NCI-H128 (cell line): ENCODE results near the gene RTL1.

Experiments
- DNase-seq: peaks from one replicate; lab custom pipeline; 2025; ENCODE audit not compliant: unreplicated experiment; lab: John Stamatoyannopoulos, UW

RTL1 gene

DNA sequence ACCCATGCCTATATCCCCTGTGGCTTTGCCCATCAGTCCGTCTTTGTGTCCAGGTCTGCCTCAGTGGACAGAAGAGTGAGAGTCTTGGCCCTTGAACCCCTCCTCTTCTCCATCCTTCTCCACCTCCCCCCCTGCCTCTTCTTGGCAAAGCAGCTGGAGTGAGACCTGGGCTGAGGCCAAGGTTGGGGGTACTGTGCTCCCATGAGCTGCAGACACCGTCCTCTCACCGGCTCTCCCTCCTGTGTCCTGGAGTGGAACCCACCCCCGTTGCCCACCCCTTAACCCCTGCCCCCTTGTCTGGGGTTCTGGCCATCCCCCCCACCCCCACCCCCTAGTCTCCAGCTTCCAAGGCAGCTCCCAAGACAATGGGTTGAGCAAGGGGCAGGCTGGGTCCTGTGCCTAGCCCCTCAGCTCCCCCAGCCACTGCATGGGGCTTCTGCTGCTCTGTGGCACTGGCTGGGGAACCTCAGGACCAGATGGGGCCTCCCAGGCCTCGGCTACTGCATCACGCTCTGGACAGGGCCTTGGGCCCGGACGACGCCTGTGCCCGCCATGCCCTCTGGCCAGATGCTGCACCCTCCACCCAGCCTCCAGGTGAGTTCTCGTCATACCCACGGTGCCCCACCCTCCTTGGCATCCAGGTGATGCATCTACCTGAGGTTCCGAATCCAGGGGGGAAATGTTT is 35.7 kb downstream of the RTL1 start:
- no peak for DNase-seq

DNA sequence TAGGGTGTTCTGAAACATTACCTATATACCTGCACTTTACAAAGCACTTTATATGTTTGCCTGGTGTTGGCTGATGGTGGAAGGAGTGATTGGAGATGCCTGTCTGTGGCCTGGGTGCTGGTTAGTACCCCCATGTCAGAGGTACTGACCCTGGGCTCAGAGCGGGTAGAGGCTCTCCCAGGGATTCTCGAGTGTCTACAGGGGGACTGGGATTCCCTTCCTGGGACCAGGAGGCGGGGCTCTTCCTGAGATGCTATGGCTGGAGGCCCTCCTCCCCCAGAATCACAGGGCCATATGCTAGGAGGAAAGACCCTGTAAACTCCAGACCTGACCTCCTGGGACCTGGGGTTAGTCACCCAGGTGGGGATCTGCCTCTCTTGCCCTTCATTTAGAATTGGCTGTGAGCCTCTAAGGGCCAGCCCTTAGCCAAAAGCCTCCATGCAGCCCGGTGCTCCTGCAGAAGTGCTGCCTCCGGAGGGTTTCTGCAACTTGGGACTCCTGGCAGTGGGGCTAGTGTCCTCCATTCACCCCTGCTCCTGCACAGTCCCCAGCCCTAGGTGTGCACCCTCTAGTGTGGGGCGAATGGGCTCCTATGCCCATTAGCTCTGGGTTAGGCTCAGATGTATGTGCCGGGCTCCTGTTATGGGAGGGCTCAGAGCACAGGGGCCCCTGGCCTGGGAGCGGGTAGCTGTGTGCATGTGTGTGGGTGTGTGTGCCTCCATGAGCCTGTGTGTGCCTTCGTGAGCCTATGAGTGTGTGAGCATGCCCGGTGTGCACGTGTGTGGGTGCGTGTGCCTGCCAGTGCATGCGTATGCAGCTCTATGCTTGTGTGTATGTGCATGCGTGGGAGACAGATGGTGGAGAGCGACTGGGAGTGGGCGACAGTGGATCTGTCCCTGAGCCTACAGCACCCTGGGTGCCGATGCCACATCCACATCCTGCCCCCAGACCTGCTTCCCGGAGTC is 36.6 kb downstream of the RTL1 start:
- no peak for DNase-seq

DNA sequence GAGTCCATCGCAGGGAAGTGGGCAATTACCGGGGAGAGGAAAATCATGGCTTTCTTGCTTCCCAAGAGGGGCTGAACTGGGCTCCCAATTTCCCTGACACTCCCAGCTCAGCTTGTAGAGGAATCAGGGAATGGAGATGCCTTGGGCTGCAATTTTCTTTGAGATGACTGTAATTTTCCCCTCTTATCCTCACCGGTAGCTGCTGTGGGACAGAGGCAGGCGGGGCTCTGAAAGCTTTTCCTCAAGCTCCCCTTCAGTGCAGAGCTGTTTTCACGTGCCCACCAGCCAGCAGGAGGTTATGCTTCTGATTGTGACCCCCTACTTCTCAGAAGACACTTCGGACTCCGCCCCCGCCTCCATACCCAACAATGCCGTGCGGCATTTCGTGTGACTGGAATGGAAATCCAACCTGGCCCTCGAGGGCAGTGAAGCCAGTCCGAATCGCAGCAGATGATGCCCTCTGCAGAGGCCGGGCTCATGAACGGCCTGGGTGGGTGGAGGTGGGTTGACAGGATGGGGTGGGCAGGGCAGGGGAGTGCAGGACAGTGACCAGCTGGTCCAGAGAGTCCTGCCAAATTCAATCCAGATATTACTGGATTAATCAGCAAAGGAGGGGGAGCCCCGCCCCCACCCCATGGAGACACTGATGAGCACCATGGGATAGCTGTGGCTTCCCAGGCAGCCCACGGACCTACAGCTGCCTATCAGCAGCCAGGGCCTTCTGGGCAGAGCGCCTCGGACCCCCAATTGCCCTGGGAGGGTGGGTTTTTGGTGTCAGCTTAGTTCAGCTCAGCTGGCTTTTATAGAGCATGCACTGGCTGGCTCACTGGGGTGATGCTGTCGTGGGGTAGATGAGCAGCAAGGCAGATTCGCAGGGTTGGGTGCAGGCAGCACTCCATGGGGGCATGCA is 37.6 kb downstream of the RTL1 start:
- DNase-seq = no peak

DNA sequence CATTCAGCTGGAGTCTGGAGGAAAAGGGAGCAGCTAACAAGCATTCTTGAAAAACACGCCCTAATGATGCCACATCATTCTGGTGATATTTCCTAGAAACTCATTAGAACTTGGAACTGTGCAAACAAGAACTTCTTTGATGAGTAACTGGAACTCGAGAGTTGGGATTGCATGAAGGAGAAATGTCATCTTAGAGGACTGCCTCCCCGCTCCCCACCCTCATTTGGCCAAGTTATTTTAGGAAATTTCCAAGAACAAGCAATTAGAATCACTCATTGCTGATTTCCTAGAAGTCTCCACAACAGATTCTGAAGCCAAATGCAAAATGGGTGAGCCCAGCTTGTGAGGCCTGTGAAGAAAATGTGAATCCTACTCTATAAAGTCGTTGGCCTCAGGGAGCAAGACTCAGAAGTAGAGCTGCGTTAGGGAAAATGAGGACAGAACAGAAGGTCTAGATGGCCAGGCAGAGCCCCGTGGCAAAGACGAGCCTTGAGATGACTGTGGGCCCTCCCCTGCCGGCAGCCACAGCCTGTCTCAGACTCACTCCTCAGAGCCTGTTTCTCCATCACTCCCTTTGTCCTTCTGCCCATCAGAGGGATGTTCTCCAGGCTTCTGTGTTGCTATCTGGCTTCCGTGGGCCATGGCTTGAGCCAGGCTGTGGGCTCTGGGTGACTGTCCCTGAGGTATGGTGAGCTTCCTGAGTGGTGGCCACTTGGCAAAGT is 38.4 kb downstream of the RTL1 start:
- no peak for DNase-seq

DNA sequence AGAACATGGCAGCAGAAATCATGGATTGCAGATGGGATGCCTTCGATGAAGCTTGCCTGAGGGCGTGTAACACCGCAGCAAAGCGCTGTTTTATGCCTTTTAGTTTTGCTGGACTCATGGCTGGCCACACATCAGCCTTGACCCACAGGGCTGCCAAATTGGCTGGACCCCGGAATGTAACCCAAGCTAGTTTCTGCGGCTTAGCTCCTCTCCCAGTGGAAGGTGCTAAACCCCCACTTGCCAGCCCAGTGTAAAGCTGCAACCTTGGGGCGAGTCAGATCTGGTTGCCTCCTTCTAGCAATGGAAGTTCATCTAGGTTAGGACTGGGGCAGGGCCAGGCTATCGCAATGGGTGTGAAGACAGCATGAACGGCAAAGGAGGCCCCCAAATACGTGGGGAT is 39.3 kb downstream of the RTL1 start:
- no peak for DNase-seq

DNA sequence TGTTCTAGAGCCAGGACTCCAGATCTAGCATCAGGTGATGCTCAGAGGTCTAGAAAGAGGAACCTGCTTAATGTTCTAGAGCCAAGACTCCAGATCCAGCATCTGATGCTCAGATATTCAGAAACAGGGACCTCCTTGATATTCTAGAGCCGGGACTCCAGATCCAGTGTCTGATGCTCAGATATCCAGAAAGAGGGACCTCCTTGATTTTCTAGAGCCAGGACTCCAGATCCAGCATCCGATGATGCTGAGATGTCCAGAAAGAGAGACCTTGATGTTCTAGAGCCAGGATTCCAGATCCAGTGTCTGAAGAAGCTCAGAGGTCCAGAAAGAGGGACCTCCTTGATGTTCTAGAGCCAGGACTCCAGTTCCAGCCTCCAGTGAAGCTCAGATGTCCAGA is 40.7 kb downstream of the RTL1 start:
- DNase-seq = no peak

DNA sequence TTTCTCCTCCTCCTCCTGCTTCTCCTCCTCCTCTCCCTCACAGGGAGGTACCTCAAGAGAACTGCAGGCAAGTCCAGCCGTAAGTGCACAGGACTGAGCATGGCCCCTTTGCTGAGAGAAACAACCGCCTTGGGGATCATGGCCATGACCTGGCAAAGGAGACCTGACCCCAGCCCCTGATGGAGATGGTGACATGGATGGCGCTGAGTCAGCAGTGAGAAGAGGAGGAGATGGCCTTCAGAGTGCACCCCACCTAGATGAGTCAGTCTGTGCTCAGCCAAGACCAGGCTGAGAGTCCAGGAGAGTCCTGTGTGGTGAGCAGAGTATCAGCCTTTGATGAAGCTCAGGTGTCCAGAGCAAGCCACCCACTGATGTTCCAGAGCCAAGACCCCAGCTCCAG is 41.2 kb downstream of the RTL1 start:
- DNase-seq = no peak

DNA sequence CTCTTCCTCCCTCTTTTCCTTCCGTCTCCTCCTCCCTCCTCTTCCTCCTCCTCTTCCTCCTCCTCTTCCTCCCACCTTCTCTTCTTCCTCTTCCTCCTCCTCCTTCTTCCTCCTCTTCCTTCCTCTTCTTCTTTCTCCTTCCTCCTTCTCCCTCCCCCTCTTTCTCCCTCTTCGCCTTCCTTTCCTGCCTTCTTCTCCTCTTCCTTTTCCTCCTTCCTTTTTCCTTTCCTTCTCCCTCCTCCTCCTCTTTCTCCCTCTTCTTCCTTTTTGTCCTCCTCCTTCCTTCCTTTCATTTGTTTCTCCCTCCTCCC is 41.6 kb downstream of the RTL1 start:
- DNase-seq = no peak

DNA sequence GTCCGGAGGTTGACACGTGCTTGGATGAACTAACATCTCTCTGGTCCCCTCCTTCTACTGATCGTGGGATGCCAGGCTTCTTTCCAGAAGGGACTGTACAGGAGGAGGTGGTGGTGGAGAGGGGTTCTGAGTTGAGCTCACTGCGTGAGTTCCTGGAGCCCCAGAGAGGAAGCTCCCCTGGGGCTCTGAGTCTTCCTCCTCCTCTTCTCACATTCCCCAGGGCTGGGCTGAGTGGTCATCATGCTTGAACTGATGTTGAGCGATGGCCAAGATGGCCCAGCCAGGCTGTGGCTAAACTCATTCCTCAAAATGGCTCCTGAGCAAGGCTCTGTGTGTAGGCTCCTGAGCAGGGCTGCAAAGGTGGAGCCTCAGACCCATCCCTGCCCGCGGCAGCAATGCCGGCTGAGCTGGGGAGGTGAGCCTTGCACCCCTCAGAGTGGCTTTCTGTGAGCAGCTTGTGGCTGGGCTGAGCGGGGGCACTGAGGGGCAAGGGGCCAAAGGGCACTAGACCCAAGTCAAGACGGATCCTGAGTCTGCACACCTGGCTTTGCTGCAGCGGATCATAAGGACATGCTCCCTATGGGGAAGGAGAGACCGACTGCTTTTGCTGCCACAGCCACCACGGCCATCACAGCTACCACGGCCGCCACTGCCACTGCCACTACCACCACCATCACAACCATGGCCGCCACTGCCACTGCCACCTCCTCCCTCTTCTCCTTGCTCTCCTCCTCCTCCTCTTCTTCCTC is 42.2 kb downstream of the RTL1 start:
- DNase-seq = no peak

DNA sequence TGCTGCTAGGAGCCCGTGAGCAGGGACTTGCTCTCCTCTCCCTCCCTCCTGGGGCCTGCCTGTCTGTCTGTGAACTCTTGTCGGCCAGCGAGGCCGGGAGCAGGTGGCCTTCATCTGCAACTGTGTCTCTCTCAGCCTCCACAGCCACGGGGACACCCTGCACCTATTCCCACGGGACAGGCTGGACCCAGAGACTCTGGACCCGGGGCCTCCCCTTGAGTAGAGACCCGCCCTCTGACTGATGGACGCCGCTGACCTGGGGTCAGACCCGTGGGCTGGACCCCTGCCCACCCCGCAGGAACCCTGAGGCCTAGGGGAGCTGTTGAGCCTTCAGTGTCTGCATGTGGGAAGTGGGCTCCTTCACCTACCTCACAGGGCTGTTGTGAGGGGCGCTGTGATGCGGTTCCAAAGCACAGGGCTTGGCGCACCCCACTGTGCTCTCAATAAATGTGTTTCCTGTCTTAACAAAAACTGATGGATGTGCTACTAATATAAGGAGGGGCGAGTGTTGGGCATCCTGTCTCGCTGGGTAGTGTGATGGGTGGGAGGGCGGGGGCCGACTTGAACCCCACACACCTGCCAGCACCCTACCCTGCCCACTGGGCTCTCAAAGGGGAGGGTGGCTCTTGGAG is 42.9 kb downstream of the RTL1 start:
- no peak for DNase-seq

DNA sequence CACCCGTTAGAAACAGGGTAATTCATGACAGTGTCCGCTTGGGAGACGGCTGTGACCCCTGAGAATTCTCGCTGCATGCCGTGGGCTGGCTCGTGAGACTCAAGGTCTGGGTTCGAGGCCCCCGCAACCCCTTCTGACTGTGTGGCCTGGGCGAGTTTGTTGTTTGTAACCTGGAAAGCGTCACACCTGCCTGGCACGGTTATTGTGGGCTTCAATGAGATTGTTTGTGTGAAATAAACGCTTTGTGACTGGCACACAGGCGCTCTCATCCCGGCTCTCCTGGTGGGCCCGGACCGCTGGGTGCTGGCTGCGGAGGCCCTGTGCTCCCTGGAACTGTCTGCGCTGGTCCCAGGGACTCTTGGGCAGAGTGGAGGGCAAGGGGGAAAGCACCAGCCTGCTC is 43.7 kb downstream of the RTL1 start:
- no peak for DNase-seq

DNA sequence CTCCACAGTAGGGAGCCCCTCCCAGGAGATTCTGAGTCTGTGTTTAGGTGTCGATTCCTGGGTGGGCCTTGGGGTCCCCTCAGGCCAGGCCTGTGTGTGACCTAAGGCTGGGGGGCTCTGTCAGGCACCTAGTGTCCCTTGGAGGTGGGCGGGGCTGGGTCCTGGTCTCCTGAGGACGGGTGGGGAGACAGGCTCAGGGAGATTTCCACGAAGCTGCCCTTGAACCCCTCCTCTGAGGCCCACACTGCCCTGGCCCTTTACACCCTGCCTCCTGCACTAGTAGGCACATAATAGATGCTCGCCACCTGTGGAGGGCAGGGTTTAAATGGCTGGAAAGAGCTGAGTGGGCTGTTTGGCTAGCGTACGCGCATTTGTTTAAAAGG is 44.7 kb downstream of the RTL1 start:
- no peak for DNase-seq

DNA sequence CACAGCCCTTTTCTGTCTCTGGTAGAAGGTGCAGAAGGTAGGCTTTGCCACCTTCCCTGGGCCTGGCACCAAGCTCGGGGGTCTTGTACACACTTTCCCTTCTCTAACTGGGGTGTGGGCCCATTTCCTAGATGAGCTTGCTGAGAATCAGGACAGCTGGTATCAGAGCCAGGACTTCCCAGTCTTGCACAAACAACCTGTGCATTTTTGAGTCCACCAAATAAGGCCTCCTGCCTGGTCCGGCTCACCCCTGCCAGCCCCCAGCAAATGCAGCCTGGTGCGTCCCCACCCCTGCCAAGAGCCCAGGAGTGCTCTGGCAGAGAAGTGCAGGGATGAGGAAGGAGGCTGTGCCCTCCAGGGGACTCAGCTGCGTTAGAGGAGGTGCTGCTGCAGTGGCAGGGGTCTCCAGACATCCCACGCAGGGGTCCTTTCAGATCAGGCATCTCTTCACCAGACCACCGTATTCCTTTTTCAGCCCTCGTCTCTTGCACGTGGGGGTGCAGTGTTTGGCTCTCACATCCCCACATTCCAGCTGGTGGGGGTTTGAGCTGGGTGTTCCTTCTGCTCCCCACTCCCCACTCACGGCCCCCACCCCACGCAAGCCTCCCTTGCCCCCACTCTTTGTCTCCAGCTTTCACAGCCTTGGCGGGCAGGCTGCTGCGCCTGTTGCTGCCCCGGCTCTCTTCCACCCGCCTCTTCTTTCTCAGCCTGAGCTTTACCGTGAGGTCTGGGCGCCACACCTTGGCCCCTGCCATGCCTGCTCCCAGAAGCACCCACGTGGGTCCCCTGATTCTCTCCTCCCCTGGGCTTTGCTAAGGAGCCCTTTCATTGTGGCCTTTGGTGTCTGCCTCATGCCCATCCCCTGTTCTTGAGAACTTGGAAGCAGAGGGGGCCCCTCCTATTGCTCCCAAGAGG is 45.3 kb downstream of the RTL1 start:
- no peak for DNase-seq

DNA sequence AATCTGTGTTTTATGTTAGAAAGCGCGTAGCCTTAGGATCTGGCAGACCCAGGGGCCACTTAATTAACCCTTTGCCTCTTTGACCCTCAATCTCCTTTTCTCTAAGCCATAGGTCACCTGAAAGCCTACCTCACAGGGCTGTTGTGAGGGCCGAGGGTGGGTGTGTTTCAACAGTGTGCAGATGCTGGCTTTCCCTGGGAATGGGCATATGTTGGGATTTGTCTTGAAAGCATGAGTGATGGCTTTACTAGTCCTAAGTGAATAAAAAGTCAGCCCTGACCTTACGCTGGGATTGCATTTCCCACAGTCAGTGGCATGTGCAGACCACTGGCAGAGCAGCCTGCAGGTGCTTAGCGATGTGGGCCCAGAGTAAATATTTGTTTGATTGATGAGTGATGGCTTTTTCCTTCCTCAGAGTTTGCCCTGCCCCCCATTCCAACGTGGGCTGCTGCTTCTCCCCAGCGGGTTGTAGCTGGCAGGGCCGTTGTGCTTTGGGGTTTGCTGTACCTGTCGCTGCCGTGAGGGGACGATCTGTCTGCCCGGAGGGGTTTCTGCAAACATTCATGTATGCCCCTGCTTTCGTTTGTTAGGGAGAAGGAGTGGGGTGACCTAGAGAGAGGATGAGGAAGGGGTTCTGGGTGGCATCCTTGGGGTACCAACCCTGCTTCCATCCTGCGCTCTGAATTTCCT is 46.1 kb downstream of the RTL1 start:
- DNase-seq = no peak

DNA sequence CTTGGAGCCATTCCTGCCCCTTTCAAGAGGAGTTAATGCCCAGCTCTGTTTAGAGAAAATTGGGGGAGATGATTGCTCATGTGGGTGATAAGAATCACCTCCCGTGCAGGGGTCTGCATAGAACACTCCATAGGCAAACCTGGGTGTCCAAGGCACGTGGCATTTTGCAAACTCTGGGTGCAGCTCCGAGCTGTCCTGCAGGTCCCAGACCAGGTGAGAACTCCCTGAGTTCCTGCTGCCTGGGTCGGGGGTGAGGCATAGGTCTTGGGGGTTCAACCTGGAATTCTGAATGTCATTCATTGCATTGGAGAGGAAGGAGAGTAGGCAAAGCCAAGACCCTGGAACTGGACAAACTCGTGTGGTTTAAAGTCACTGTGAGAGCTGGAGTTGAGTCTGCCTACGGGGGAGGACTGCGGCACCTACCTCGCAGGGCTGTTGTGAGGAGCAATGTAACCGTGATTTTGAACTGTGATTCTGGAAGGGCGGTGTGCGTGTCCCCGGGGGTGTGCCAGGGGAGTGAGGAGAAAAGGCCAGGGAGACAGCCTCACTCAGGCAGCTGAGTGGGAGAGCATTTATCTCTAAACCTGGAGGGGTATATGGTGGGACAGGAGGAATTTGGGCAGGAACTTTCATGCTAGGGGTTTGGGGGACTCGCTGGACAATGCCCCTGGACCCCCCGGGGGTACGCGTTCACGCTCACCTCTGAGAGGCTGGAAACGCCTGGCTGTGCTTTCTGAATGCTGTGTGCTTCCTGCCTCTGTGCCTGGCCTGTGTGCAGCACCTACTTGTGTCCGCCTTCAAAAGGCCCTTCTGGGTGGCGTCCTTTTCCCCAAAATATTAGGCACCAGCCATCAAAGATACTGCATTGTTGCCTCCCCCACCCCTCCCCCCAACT is 47.2 kb downstream of the RTL1 start:
- DNase-seq = no peak

DNA sequence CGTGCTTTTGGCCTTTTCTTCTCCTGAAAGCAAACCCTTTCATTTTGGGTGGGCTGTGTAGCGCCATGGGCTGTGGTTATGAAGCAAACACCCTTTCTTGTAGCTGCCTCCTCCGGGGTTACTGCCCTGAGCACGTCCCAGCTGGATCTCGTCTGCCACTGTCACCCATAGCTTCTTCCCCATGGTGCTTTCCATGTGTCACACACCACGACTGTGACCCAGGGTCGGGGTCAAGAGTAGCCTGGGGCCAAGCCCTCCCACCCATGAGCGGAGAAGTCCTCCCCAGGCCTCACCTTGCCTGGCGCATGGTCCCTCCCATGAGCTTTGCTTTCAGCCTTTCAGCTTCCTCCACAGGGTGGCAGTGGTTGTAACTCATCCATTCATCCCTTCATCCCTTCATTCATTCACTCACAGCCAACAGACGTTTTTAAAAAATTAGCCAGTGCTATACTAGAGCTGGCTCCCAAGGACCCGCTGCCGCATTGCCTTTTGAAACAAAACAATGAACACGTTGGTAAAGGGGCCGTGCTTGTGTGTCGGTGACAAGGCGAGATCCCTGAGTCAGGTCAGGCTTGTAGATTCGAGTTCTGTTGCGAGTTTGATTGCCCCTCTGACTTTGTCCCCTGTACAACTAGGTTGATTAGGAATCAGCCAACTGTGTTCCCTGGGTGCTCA is 48.1 kb downstream of the RTL1 start:
- DNase-seq = no peak

DNA sequence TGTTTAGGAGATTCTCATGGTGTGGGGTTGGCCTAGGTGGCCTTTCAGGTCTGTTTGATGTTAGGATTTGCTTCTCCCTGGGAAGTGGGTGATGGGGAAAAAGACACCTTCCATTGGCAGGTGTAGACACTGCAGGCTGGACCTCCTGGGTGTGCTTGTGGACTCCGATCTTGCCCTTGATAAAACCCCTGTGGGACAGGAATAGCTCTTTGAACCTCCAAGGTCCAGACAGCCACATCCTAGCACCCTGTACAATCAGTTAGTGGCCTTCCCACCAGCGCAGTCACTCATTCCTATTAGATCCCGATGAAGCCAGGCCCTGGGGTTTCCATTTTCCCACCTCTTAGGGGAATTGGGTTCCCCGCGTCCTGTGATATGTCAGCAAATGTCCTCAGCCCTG is 49.1 kb downstream of the RTL1 start:
- no peak for DNase-seq
